K562 (cell line): Measurements from ENCODE around the gene STRIP1. TPM values are rescaled to one million over a fixed set of nuclear protein-coding genes. Genes with fewer than 3 reads are reported as not detected.

Experiments
- AFF4 ChIP-seq: sonication (generic); formaldehyde crosslinking; IDR thresholded peaks from 2 replicates; pipeline ENCODE4 v1.8.0; 2023; ENCODE audit warnings: mild to moderate bottlenecking, missing genetic modification reagents
- ATF7 ChIP-seq: fragments of 450-650 bp; IDR thresholded peaks from 2 replicates; pipeline ENCODE4 v1.7.1; 2014; ENCODE audit warnings: mild to moderate bottlenecking, moderate library complexity
- BMI1 ChIP-seq: fragments of 150-350 bp; IDR thresholded peaks from 2 replicates; pipeline ENCODE4 v1.6.1; 2014; ENCODE audit warnings: low read length
- CEBPB ChIP-seq: fragments of 450-650 bp; IDR thresholded peaks from 2 replicates; pipeline ENCODE4 v1.6.1; 2016; ENCODE audit warnings: missing genetic modification characterization, missing compliant biosample characterization
- CUX1 ChIP-seq: fragments of 200-800 bp; sonication (Bioruptor generic); IDR thresholded peaks from 2 replicates; pipeline ENCODE4 v1.6.1; 2016; ENCODE audit warnings: missing genetic modification characterization, missing compliant biosample characterization
- EP400 ChIP-seq: fragments of 450-650 bp; IDR thresholded peaks from 2 replicates; pipeline ENCODE4 v1.6.1; 2017; ENCODE audit warnings: antibody characterized with exemption, mild to moderate bottlenecking, moderate library complexity
- HMGN3 ChIP-seq: IDR thresholded peaks from 2 replicates; pipeline ENCODE4 v1.6.1; 2011; ENCODE audit warnings: borderline replicate concordance, low read depth, mild to moderate bottlenecking, mixed read lengths, low read length; ENCODE audit not compliant: insufficient read length; ENCODE audit errors: extremely low read depth
- IFI16 ChIP-seq: fragments of 250-450 bp; sonication (Bioruptor Pico); IDR thresholded peaks from 2 replicates; pipeline ENCODE4 v2.1.2; 2022; ENCODE audit warnings: mild to moderate bottlenecking, inconsistent platforms
- IRF9 ChIP-seq: fragments of 450-650 bp; IDR thresholded peaks from 2 replicates; pipeline ENCODE4 v1.6.1; 2016; ENCODE audit warnings: missing biosample characterization, missing genetic modification characterization
- MEF2D ChIP-seq: conservative IDR thresholded peaks from 2 replicates; pipeline ENCODE4 v1.6.1; 2016; ENCODE audit warnings: low read depth, missing genetic modification characterization, missing compliant biosample characterization
- PHF21A ChIP-seq: fragments of 450-650 bp; IDR thresholded peaks from 2 replicates; pipeline ENCODE4 v1.6.1; 2017; ENCODE audit warnings: low read depth, borderline replicate concordance
- POLR2A ChIP-seq: fragments of 450-650 bp; conservative IDR thresholded peaks from 2 replicates; pipeline ENCODE4 v1.6.1; 2016
- SMARCA5 ChIP-seq: fragments of 450-650 bp; IDR thresholded peaks from 2 replicates; pipeline ENCODE4 v1.6.1; 2016
- STAT5A ChIP-seq: IDR thresholded peaks from 2 replicates; pipeline ENCODE4 v1.6.1; 2012; ENCODE audit warnings: low read length, inconsistent platforms, borderline replicate concordance
- ZBTB34 ChIP-seq: fragments of 250-450 bp; sonication (Bioruptor Pico); IDR thresholded peaks from 2 replicates; pipeline ENCODE4 v1.8.0; 2021; ENCODE audit warnings: mild to moderate bottlenecking, moderate library complexity
- ZKSCAN1 ChIP-seq: fragments of 150-350 bp; IDR thresholded peaks from 2 replicates; pipeline ENCODE4 v1.6.1; 2016; ENCODE audit warnings: low read depth, low read length
- ZNF212 ChIP-seq: fragments of 450-650 bp; formaldehyde crosslinking; IDR thresholded peaks from 2 replicates; pipeline ENCODE4 v1.4.0; 2020; ENCODE audit warnings: mild to moderate bottlenecking
- ZNF384 ChIP-seq: IDR thresholded peaks from 2 replicates; pipeline ENCODE4 v1.6.1; 2012; ENCODE audit warnings: low read depth, low read length, improper control_type of control experiment
- ZNF766 ChIP-seq: fragments of 200-800 bp; sonication (Bioruptor generic); conservative IDR thresholded peaks from 2 replicates; pipeline ENCODE4 v1.6.1; 2016; ENCODE audit warnings: missing genetic modification characterization, missing compliant biosample characterization
- polyA plus RNA-seq, 8 experiments: library from polyadenylated mRNA; depleted of rRNA in 4 of 8; stranded (reverse) in 5 of 8; unstranded in 3 of 8; fragments of >200 nt; fragmentation: Nextera tagmentation in 2 of 8; fragmentation: Illumina TruSeq in 1 of 8; extraction: Ambion mirVana in 2 of 8; extraction: Trizol in 1 of 8; gene quantifications; 2 replicates each; pipeline versions ENCODE4 v1.2.1 to v1.2.3, GENCODE V29; 2011 to 2014; ENCODE audit warnings: inconsistent platforms in 1 of 8, missing spikeins in 1 of 8
- total RNA-seq, 7 experiments: library from RNA; depleted of rRNA in 6 of 7; stranded (reverse); fragments of >200 nt in 6 of 7; fragmentation: Illumina TruSeq in 2 of 7; extraction: Trizol in 2 of 7; gene quantifications; 2 replicates each; pipeline versions ENCODE4 v1.2.1 to v1.2.3, GENCODE V29; 2011 to 2021; ENCODE audit warnings: low replicate concordance in 1 of 7

STRIP1 gene
- total and polyA plus RNA-seq, 9 of the 15 experiments (the other 6 are each of a cell fraction or from before 2014, with no cell fraction given), result 9.9 to 42.3 (median 32.0) TPM

GRCh38 chr1:109990302-109990653 lies 44.1 kb upstream of the STRIP1 start (continued):
- TF ChIP-seq MEF2D (tag), result peak; percentile 58; the same call in 1 of the 2 replicates
- TF ChIP-seq STAT5A, result no peak
- TF ChIP-seq POLR2A, result no peak
- TF ChIP-seq AFF4 (CRISPR knock-in tag), result no peak
- no peak for TF ChIP-seq BMI1
- TF ChIP-seq ZBTB34 (CRISPR knock-in tag), result no peak
- TF ChIP-seq CUX1 (CRISPR knock-in tag), result no peak
- TF ChIP-seq ZNF384, result no peak
- no peak for TF ChIP-seq ZKSCAN1
- no peak for TF ChIP-seq SMARCA5
- TF ChIP-seq PHF21A, result no peak
- TF ChIP-seq ZNF766 (CRISPR knock-in tag), result no peak
- no peak for TF ChIP-seq IFI16 (CRISPR knock-in tag)
- 0 out of 2 replicates have a peak, but pooled peaks have one; percentile 16 for TF ChIP-seq ATF7
- TF ChIP-seq ZNF212 (CRISPR knock-in tag), result no peak
- no peak for TF ChIP-seq HMGN3
- peak; percentile 35; the same call in 1 of the 2 replicates for TF ChIP-seq CEBPB
- 0 out of 2 replicates have a peak, but pooled peaks have one; percentile 16 for TF ChIP-seq IRF9
- no peak for TF ChIP-seq EP400
